ENCODE measurements around the gene ZNF823.
A peak's percentile ranks its signal among the peaks of the same experiment; 100 is the strongest.
"Not testable (repeated sequence)": the region's sequence is repeated elsewhere in the genome, so short reads cannot be mapped to it uniquely, and the experiment has no call there.

The ZNF823 gene

GRCh38 chr19:11738746-11739620, at the start of gene ZNF823:
TSS of gene ZNF823 (minus strand) at chr19:11738946. CDS start at chr19:11738819, 127 bp downstream.
- Mint-ChIP-seq H3K9me3 (no peaks in the 10 kb centered on the region), H3K27me3 (no peaks in the 10 kb centered on the region), H3K4me3 (peak within 1 kb of the TSS; percentile 98), H3K4me1 (peaks cover 27% of the 10 kb centered on the region), H3K27ac (peak within 1 kb of the TSS; percentile 92), H3K36me3 (ENCODE audit: low read depth) (peaks cover 3% of the 10 kb centered on the region)
- DNase-seq, result peak; percentile 97
- ATAC-seq, result peak; percentile 99

GRCh38 chr19:11787536-11787935, 48.8 kb upstream of the ZNF823 start:
- Mint-ChIP-seq H3K4me3 (no peak overlapping the region), H3K36me3 (ENCODE audit: low read depth) (peaks cover 33% of the 10 kb centered on the region), H3K4me1 (no peaks in the 10 kb centered on the region), H3K9me3 (peaks cover 72% of the 10 kb centered on the region), H3K27ac (no peak overlapping the region), H3K27me3 (no peaks in the 10 kb centered on the region)
- ATAC-seq (no peak), DNase-seq (no peak)

DNA sequence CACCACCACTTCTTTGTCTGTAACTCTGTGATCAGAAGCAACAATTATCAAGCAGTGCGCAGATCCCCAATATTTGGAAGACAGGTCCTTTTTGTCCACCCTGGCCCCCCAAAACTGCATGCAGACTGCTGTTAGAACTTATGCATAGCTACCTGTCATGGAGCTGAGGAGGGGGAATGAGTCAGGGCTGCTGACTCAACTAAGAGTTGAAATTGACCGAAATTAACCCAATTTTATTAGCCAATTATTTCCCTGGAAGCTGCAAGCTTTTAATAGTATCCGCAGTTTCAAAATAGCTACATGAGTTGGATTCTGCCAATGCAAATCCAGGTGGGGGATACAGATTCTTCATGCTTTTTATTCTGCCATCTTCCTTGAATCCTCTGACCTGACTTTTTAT, 45.6 kb upstream of the ZNF823 start:
- Mint-ChIP-seq H3K4me3 (no peak overlapping the region), H3K4me1 (no peaks in the 10 kb centered on the region), H3K36me3 (ENCODE audit: low read depth) (peaks cover 61% of the 10 kb centered on the region), H3K27me3 (no peaks in the 10 kb centered on the region), H3K9me3 (peaks cover 75% of the 10 kb centered on the region), H3K27ac (no peak overlapping the region)
- no peak for DNase-seq
- ATAC-seq, result no peak

GRCh38 chr19:11783767-11784166, 45.0 kb upstream of the ZNF823 start:
- Mint-ChIP-seq H3K9me3 (peaks cover 69% of the 10 kb centered on the region), H3K27ac (no peak overlapping the region), H3K4me1 (no peaks in the 10 kb centered on the region)

DNA sequence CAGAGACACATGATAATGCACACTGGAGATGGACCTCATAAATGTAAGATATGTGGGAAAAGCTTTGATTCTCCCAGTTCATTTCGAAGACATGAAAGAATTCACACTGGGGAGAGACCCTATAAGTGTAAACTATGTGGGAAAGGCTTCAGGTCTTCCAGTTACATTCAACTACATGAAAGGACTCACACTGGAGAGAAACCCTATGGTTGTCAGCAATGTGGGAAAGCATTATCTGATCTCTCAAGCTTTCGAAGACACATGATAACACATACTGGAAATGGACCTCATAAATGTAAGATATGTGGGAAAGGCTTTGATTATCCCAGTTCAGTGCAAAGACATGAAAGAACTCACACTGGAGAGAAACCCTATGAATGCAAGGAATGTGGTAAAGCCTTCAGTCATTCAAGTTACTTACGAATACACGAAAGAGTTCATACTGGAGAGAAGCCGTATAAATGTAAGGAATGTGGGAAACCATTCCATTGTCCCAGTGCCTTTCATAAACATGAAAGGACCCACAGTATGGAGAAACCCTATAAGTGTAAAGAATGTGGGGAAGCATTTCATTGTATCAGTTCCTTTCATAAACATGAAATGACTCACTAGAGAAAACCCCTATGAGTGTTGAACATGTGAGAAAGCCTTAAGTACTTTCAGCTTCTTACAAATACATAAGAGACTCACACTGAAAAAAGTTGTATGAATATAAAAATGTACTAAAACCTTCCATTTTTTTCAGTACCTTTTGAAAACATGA, 42.7 kb upstream of the ZNF823 start:
- H3K4me3 Mint-ChIP-seq, result no peak overlapping the region
- ATAC-seq, result no peak
- H3K36me3 Mint-ChIP-seq (ENCODE audit: low read depth), result peaks cover 81% of the 10 kb centered on the region
- peaks cover 63% of the 10 kb centered on the region for H3K9me3 Mint-ChIP-seq
- no peak overlapping the region for H3K27ac Mint-ChIP-seq
- DNase-seq, result no peak
- no peaks in the 10 kb centered on the region for H3K4me1 Mint-ChIP-seq
- no peaks in the 10 kb centered on the region for H3K27me3 Mint-ChIP-seq

More at GRCh38 chr19:11783767-11784166, 45.0 kb upstream of the ZNF823 start:
- H3K36me3 Mint-ChIP-seq (ENCODE audit: low read depth), result peaks cover 67% of the 10 kb centered on the region
- DNase-seq (no peak), ATAC-seq (no peak)
- no peak overlapping the region for H3K4me3 Mint-ChIP-seq
- no peaks in the 10 kb centered on the region for H3K27me3 Mint-ChIP-seq

DNA sequence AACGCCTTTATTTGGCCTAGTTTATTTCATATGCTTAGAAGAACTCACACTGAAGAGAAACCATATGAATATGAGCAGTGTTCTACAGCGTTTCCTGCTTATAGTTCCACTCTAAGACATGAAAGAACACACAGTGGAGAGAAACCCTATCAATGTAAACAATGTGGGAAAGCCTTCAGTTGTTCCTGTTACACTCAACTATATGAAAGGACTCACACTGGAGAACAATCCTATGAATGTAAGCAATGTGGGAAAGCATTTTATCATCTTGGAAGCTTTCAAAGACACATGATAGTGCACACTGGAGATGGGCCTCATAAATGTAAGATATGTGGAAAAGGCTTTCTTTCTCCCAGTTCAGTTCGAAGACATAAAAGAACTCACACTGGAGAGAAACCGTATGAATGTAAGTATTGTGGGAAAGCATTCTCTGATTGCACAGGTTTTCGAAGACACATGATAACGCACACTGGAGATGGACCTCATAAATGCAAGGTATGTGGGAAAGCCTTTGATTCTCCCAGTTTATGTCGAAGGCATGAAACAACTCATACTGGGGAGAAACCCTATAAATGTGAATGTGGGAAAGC, 41.8 kb upstream of the ZNF823 start:
- Mint-ChIP-seq H3K27me3 (no peaks in the 10 kb centered on the region), H3K4me3 (no peak overlapping the region), H3K27ac (no peak overlapping the region), H3K4me1 (no peaks in the 10 kb centered on the region), H3K9me3 (peaks cover 66% of the 10 kb centered on the region), H3K36me3 (ENCODE audit: low read depth) (peaks cover 86% of the 10 kb centered on the region)
- DNase-seq (no peak), ATAC-seq (no peak)

- not testable (repeated sequence) for ATAC-seq, H3K4me1 Mint-ChIP-seq, H3K27ac Mint-ChIP-seq, DNase-seq, H3K27me3 Mint-ChIP-seq, H3K4me3 Mint-ChIP-seq
- Mint-ChIP-seq H3K36me3 (ENCODE audit: low read depth) (peaks cover 79% of the 10 kb centered on the region), H3K9me3 (peaks cover 63% of the 10 kb centered on the region)
These were observed 37.9 kb upstream of the ZNF823 start for GRCh38 chr19:11776669-11777068.

DNA sequence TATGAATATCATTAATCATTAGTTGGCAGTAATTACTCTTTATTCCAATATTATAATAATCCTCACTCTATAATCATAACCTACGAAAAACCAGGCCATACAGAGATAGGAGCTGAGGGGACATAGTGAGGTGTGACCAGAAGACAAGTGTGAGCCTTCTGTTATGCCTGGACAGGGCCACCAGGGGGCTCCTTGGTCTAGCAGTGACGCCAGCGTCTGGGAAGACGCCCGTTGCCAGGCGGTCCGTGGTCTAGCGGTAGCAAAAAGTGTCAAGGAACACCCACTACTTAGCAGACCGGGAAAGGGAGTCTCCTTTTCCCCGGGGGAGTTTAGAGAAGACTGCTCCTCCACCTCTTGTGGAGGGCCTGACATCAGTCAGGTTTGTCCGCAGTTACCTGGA, 32.8 kb upstream of the ZNF823 start:
- not testable (repeated sequence) for ATAC-seq, H3K27ac Mint-ChIP-seq
- peaks cover 55% of the 10 kb centered on the region for H3K9me3 Mint-ChIP-seq

GRCh38 chr19:11769995-11770394, 31.2 kb upstream of the ZNF823 start:
- Mint-ChIP-seq H3K27me3 (no peaks in the 10 kb centered on the region), H3K4me1 (peaks cover 21% of the 10 kb centered on the region), H3K9me3 (peaks cover 48% of the 10 kb centered on the region), H3K4me3 (no peak overlapping the region), H3K36me3 (ENCODE audit: low read depth) (peaks cover 45% of the 10 kb centered on the region), H3K27ac (no peak overlapping the region)
- DNase-seq (no peak), ATAC-seq (no peak)

More for the DNA sequence above, 32.8 kb upstream of the ZNF823 start:
- DNase-seq, H3K27me3 Mint-ChIP-seq, H3K4me3 Mint-ChIP-seq: not testable (repeated sequence)
- peaks cover 57% of the 10 kb centered on the region for H3K36me3 Mint-ChIP-seq (ENCODE audit: low read depth)
- H3K4me1 Mint-ChIP-seq, result peaks cover 19% of the 10 kb centered on the region

GRCh38 chr19:11767633-11768133, 28.9 kb upstream of the ZNF823 start:
- Mint-ChIP-seq H3K27ac (peak overlapping the region; percentile 94), H3K27me3 (peaks cover 4% of the 10 kb centered on the region), H3K4me3 (peak overlapping the region; percentile 96), H3K4me1 (peaks cover 21% of the 10 kb centered on the region), H3K9me3 (peaks cover 40% of the 10 kb centered on the region), H3K36me3 (ENCODE audit: low read depth) (peaks cover 36% of the 10 kb centered on the region)
- DNase-seq, result peak; percentile 38
- no peak for ATAC-seq

DNA sequence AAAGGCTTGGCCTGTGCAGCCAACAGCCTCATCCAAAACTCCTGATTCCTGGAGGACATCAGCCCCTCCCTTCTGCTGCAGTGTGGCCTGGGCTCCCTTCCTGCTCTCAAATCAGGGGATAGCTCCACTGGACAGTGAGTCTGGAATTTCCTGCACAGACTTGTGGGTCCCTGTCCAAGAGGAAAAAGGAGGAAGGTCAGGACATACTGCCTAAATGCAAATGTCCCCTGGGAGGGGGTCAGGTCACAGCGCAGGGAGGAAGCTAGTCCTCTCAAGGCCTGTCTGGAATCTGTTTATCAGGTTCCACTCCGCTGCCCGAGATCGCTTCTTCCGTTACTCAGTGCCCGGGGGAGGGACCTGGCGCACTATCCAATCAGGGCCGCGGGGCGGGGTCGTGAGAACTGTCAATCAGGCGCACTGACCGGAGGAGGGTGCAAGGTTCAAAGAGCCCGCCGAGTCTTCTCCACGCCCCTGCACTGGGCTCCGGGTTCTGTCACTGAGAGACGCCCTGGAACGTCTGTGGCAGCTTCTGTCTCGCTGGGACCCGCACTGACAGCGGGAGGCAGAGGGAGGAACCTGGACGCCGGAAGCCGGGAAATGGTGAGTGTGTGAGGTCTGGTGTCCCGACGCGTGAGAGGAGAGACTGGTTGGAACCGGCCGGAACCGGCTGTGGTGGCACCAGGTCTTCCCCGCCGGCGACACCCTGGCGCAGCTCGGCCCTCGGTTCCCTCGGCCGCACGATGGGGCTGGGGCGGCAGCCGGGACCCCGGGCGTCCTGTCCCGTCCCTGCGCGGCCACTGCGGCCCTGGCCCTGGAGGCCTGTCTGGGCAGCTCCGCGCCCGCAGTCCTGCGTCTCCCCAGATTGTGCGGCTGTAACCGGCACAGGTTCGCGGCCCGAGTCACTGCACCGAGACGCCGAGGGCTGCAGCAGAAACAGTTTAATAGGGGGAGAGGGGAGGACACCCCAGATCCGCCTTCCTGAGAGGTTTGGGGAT, 28.1 kb upstream of the ZNF823 start, which contains the start of gene ZNF441:
ZNF441 (plus strand) TSS at position 404 of the 995 bp plus-strand sequence; CDS start at position 598, 194 bp downstream.
- H3K4me1 Mint-ChIP-seq, result peaks cover 21% of the 10 kb centered on the region
- H3K27ac Mint-ChIP-seq, result peak within 1 kb of the TSS; percentile 94
- peaks cover 4% of the 10 kb centered on the region for H3K27me3 Mint-ChIP-seq
- ATAC-seq, result peak; percentile 99
- H3K36me3 Mint-ChIP-seq (ENCODE audit: low read depth), result peaks cover 31% of the 10 kb centered on the region
- DNase-seq, result peak; percentile 96
- H3K9me3 Mint-ChIP-seq, result peaks cover 34% of the 10 kb centered on the region
- peak within 1 kb of the TSS; percentile 96 for H3K4me3 Mint-ChIP-seq

- H3K4me1 Mint-ChIP-seq, result peaks cover 18% of the 10 kb centered on the region
- peaks cover 4% of the 10 kb centered on the region for H3K36me3 Mint-ChIP-seq (ENCODE audit: low read depth)
- H3K27ac Mint-ChIP-seq, result no peak overlapping the region
- peaks cover 16% of the 10 kb centered on the region for H3K9me3 Mint-ChIP-seq
- H3K27me3 Mint-ChIP-seq, result peaks cover 4% of the 10 kb centered on the region
- no peak overlapping the region for H3K4me3 Mint-ChIP-seq
- no peak for DNase-seq
- ATAC-seq, result no peak
These were observed 24.9 kb upstream of the ZNF823 start for GRCh38 chr19:11763611-11764010.

GRCh38 chr19:11763117-11763516, 24.4 kb upstream of the ZNF823 start:
- H3K4me1 Mint-ChIP-seq, result peaks cover 13% of the 10 kb centered on the region
- H3K27ac Mint-ChIP-seq, result no peak overlapping the region
- H3K36me3 Mint-ChIP-seq (ENCODE audit: low read depth), result peaks cover 2% of the 10 kb centered on the region
- peaks cover 4% of the 10 kb centered on the region for H3K27me3 Mint-ChIP-seq
- ATAC-seq (no peak), DNase-seq (no peak)
- peaks cover 16% of the 10 kb centered on the region for H3K9me3 Mint-ChIP-seq
- H3K4me3 Mint-ChIP-seq, result no peak overlapping the region

Measured in activated naive CD8-positive, alpha-beta T cell treated with anti-CD3 and anti-CD28 coated beads, Interleukin-2, amount 50 U/mL, for 24 hours (primary cell).